HG03025 (cell line): ENCODE data around the gene PPP1R12B.
"Not testable (repeated sequence)": the region's sequence is repeated elsewhere in the genome, so short reads cannot be mapped to it uniquely, and the experiment has no call there.

Experiments used
- ATAC-seq: cut with Tn5 transposase; IDR thresholded peaks from one replicate; pipeline ENCODE4 v1.9.1; 2021; ENCODE audit warnings: mild to moderate bottlenecking, moderate library complexity; ENCODE audit not compliant: unreplicated experiment, low FRiP score

The PPP1R12B gene

GRCh38 chr1:202473266-202474045, 125.0 kb downstream of the PPP1R12B start:
- not testable (repeated sequence) for ATAC-seq

GRCh38 chr1:202479661-202480060, 131.2 kb downstream of the PPP1R12B start:
- not testable (repeated sequence) for ATAC-seq

GRCh38 chr1:202480640-202481039, 132.1 kb downstream of the PPP1R12B start:
- not testable (repeated sequence) for ATAC-seq

GRCh38 chr1:202483362-202483761, 134.9 kb downstream of the PPP1R12B start:
- not testable (repeated sequence) for ATAC-seq

DNA sequence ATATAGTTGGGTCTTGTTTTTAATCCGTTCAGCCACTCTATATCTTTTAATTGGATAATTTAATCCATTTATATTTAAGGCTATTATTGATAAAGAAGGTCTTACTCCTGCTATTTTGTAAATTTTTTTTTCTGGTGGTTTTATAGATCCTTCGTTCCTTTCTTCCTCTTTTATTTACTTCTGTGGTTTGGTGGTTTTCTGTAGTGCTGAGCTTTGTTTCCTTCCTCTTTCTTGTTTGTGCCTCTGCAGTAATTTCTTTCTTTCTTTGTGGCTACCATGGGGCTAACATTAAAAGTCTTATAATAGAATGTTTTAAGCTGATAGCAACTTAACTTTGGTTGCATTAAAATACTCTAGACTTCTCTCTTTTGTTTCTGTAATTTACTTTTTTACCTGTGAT, 135.5 kb downstream of the PPP1R12B start:
- not testable (repeated sequence) for ATAC-seq

- not testable (repeated sequence) for ATAC-seq
Measured at GRCh38 chr1:202484820-202485219, 136.3 kb downstream of the PPP1R12B start.

DNA sequence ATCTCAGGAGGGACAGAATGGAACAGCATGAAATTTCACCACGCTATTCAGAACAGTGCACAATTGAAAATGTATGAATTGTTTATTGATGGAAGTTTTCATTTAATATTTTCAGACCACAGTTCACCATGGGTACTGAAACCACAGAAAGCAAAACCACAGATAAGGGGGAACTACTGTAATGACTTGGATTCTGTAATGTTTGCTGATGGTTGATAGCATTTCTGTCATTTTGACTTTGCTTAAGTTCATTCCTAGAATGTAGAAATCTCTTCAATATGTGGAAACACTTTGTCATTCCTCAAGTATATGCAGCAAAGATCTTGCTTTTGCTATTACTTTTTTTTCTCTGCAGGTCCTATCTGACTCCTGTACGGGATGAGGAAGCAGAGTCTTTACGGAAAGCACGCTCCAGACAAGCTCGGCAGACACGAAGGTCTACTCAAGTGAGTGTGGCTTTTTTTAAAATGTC, 139.7 kb downstream of the PPP1R12B start:
- not testable (repeated sequence) for ATAC-seq

DNA sequence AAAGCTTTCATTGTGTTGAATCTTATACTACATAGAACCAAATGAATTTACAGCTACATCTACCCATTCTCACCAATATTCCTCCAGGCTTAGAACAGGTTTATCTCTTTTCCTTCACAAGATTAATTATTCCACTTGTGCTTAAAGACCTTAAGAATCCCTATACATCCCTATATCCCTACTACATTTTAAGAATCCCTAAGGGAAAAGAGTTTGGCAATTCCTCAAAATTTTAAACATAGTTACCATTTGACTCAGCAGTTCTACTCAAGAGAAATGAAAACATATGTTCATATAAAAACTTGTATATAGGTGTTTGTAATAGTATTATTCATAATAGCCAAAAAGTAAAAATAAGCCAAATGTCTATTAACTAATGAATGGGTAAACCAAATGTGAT, 140.6 kb downstream of the PPP1R12B start:
- not testable (repeated sequence) for ATAC-seq

GRCh38 chr1:202493112-202493511, 144.6 kb downstream of the PPP1R12B start:
- not testable (repeated sequence) for ATAC-seq

DNA sequence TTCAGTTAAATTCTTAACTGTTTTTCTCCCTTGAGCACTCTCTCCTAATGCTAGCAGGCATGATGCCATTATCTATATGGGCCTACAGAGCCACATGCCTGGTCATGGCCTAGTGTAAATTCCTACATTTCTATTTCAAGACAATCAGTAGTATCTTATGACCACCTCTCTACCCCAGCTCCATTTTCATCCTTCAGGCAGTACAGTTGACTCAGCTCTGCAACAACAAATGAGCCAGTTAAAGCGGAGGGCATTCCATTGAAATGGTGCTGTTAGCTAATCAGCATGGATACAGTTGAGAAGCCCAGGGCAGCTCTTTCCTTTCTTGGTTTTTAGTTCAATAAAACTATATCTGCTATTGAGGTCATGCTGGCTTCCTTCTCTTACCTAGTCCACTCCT, 150.0 kb downstream of the PPP1R12B start:
- no peak for ATAC-seq

DNA sequence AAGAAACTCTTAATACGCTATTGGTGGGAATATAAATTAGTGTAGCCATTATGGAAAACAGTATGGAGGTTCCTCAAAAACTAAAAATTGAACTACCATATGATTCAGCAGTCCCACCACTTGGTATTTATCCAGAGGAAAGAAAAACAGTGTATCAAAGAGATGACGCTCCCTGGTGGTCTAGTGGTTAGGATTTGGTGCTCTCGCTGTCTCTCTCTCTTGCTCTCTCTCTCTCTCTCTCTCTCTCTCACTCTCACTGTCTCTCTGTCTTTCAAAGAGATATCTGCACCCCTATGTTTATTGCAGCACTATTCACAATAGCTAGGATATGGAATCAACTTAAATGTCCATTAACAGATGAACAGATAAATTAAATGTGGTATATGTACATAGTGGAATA, 151.5 kb downstream of the PPP1R12B start:
- not testable (repeated sequence) for ATAC-seq

GRCh38 chr1:202501281-202501680, 152.8 kb downstream of the PPP1R12B start:
- ATAC-seq = no peak

DNA sequence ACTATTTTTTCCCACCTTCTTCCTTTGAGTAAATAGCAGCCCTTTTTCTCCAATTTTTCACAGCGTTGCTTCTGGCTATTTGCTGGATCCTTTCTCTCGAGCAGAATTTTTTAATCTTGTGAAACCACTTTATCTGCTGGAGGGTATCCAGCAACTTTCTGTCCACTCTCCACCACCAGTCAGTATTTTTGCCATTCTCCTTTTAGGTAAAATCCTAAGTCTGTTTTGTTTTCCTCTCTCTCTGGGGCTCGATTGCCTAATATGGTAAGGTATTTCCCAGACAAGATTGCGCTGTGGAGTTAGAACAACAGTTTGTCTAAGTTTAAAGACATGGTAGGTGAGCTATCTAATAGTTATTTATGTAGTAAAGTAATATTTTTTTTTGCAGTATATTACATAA, 156.9 kb downstream of the PPP1R12B start:
- ATAC-seq = no peak

DNA sequence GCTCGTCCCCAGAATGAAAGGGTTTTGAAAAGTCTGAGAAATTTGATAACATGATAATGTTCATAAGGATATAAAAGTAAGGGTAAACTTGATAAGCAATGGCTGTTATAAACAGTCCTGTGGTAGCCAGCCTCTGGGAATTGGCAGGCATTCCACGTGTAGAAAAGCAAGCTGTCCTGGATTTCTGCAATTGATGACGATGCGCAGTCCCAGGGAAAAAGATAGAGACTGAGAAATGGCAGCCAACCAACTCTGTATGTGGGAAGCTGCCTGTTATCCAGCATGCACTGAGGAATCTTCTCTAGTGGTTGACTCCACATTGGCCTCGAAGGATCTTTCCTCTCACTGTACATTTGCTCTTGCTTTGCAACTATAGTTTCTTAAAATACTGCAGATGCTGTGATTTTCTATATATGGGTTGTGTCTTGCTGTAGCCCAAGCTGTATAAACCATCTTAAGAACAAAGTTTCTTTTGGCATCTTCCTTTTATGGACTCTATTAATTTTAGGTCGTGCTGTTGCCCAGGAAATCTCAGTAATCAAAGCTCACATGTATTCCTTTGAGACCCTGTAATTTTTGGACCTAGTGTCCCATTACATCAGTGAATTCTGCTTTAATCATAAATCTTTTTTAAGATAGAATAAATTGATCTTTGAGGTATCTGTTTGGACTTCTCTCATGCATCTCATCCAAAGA, 157.5 kb downstream of the PPP1R12B start:
- not testable (repeated sequence) for ATAC-seq

DNA sequence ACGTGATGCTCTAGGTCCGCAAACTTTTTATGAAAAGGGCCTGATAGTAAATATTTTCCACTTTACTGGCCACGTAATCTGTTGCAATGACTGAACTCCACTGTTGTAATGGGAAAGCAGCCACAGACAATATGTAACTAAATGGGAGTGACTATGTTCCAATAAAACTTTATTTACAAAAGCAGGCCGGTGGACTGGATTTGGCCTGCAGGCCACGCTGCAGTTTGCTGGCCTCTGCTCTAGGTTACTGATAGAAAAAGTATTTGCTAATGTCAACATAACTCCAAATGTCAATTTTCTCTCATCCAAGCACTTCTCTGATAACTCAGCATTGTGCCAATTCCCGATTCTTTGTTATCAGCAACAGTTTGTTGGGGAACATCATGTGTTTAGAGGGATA, 160.4 kb downstream of the PPP1R12B start:
- ATAC-seq = not testable (repeated sequence)

GRCh38 chr1:202513875-202514274, 165.4 kb downstream of the PPP1R12B start:
- not testable (repeated sequence) for ATAC-seq

- ATAC-seq = no peak
Measured at GRCh38 chr1:202516434-202516877, 168.0 kb downstream of the PPP1R12B start.

GRCh38 chr1:202517146-202517545, 168.6 kb downstream of the PPP1R12B start:
- ATAC-seq = not testable (repeated sequence)

DNA sequence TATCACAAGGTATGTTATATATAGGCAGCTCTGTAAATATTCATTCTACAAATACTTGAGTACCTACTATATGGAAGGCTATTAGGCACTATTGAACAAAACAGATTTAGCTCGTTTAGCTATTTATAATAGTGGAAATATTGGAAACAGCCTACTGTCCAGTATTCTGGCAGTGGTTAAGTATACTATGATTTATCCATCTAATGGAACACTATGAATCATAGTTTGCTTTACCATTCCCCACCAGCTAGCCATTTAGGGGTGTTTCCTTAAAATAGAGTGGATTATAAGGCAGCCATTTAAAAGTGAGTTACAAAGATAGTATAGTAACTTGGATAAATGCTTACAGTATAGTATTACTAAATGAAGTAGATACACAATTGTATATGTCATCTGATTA, 169.7 kb downstream of the PPP1R12B start:
- not testable (repeated sequence) for ATAC-seq

DNA sequence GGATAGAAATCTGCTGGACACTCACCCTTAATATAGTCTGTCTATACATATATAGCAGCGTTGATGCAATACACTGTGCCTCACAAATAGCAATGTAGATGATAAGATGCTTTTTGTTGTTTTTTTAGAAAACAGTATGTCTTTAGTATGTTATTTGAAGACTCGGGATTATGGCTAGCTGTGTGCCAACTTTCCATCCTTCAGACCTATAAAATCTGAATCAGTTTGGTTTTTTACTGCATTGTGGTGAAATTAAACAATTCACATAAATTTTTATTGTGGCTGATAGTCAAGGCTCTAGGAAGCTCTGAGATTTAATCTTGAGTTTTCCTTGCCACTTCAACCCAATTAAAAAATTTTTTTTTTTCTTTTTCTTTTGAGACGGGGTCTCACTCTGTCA, 170.4 kb downstream of the PPP1R12B start:
- ATAC-seq = not testable (repeated sequence)

DNA sequence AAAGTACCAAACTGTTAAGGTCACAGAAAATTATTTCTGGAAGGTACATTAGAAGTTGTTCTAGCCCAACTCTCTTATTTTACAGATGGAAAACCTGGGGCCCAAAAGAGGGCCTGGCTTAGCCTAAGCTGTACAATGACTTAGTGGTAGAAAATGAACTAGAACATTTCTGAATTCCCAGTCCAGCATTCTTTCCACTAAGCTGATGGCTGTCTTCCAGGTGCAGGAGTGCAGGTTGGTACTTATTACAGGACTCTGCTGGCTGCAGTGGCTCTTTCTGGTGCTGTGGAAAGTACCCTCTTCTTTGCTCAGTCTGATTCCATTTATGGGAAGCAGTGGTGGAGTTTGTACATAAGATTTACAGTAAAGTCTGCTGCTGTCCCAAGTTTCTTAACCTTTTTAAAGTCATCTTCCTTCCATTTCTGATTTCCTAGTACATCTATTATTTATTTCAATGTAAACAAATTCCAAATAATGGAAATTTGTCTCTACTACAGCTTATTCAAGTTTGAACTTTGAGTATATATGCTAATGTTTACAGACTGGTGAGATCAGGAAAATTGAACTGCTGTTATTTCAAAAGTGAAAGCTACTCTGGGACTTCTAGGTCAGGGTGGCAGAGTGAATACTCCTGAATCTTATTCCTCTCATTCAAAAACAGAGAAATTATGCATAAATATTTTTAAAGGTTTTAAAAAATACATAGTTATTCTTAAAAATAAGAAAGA, 171.8 kb downstream of the PPP1R12B start:
- not testable (repeated sequence) for ATAC-seq
